ENCODE measurements around the gene BCL2.

DNA sequence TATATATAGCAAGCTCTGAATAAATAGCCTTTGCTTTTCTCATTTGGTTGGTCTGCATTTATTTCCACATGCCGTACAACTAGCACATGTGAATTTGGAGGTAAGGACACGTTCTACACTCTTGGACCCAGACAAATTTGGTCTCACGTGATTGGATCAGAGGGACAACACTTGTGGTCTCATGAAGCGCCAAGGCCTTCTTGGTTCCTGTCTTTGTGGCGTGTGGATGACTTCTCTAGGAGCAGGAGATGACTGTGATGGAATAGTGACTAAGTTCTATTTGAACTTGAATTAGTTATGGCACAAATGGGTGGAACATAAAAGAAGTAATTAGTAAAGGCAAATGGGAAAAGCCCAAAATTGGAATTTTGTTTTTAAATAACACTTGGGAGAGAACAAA is 206.9 kb downstream of the BCL2 start:
- TF ChIP-seq TCF12 (IDR thresholded peaks at IDR 0.05; ENCODE audit: low read depth), result no peak
- TF ChIP-seq CEBPB (IDR thresholded peaks at IDR 0.05), result no peak
- TF ChIP-seq EP300 (IDR thresholded peaks at IDR 0.05; ENCODE audit: borderline replicate concordance), result no peak
- no peak for TF ChIP-seq MAX (IDR thresholded peaks at IDR 0.05)
- TF ChIP-seq YY1 (IDR thresholded peaks at IDR 0.05; ENCODE audit: low read depth), result no peak

Data from Ishikawa (cell line).